Neural progenitor cell (in vitro differentiated cells): ENCODE results near the gene SLC24A4. TPM values are rescaled to one million over a fixed set of nuclear protein-coding genes. Genes with fewer than 3 reads are reported as not detected.

ENCODE experiments used
- DNase-seq: peaks from one replicate; pipeline ENCODE4 v3.0.0-alpha.2; 2016; ENCODE audit warnings: low spot score
- H2AFZ ChIP-seq: fragments of 200-600 bp; sonication (generic); replicated peaks from 2 replicates; pipeline ENCODE4 v1.6.1; 2016; ENCODE audit warnings: antibody characterized with exemption
- H3F3A ChIP-seq: fragments of 200-600 bp; sonication (generic); 2 replicates; pipeline ENCODE4 v1.6.1; 2016; ENCODE audit warnings: antibody characterized with exemption, low read depth
- H3K27ac ChIP-seq: fragments of 200-600 bp; sonication (generic); 2 replicates; pipeline ENCODE4 v1.5.1; 2016; ENCODE audit warnings: mild to moderate bottlenecking
- H3K27me3 ChIP-seq: fragments of 200-600 bp; sonication (generic); 2 replicates; pipeline ENCODE4 v1.6.1; 2016; ENCODE audit warnings: mild to moderate bottlenecking, moderate library complexity
- H3K36me3 ChIP-seq: fragments of 200-600 bp; sonication (generic); 2 replicates; pipeline ENCODE4 v1.5.1; 2016
- H3K4me1 ChIP-seq: fragments of 200-600 bp; sonication (generic); 2 replicates; pipeline ENCODE4 v1.6.1; 2016; ENCODE audit warnings: mixed run types
- H3K4me2 ChIP-seq: fragments of 200-600 bp; sonication (generic); 2 replicates; pipeline ENCODE4 v1.6.1; 2016
- H3K4me3 ChIP-seq: fragments of 200-600 bp; sonication (generic); 2 replicates; pipeline ENCODE4 v1.5.1; 2016
- H3K79me2 ChIP-seq: fragments of 200-600 bp; sonication (generic); 2 replicates; pipeline ENCODE4 v1.6.1; 2016; ENCODE audit warnings: low read depth
- H3K9ac ChIP-seq: fragments of 200-600 bp; sonication (generic); 2 replicates; pipeline ENCODE4 v1.6.1; 2016
- H3K9me3 ChIP-seq: fragments of 200-600 bp; sonication (generic); 2 replicates; pipeline ENCODE4 v1.5.1; 2016; ENCODE audit warnings: low read depth
- H4K20me1 ChIP-seq: fragments of 200-600 bp; sonication (generic); 2 replicates; pipeline ENCODE4 v1.6.1; 2016; ENCODE audit warnings: low read depth
- H3K27ac Mint-ChIP-seq: 3 replicates; pipeline ENCODE4 v1.8.0; 2021; ENCODE audit warnings: mixed read lengths
- H3K27me3 Mint-ChIP-seq: 2 replicates; pipeline ENCODE4 v1.8.0; 2022; ENCODE audit warnings: low read depth, mild to moderate bottlenecking, inconsistent platforms, moderate library complexity, mixed read lengths; ENCODE audit not compliant: insufficient read depth
- H3K36me3 Mint-ChIP-seq: 3 replicates; pipeline ENCODE4 v1.8.0; 2021; ENCODE audit warnings: mixed read lengths
- H3K4me1 Mint-ChIP-seq: 3 replicates; pipeline ENCODE4 v1.8.0; 2021; ENCODE audit warnings: mixed read lengths
- H3K4me3 Mint-ChIP-seq: 3 replicates; pipeline ENCODE4 v1.8.0; 2021; ENCODE audit warnings: mild to moderate bottlenecking, moderate library complexity, mixed read lengths
- H3K9me3 Mint-ChIP-seq: 3 replicates; pipeline ENCODE4 v1.8.0; 2020; ENCODE audit warnings: mixed read lengths
- EZH2 ChIP-seq: fragments of 200-600 bp; sonication (generic); IDR thresholded peaks from 2 replicates; pipeline ENCODE4 v1.6.1; 2017; ENCODE audit warnings: antibody characterized with exemption, mild to moderate bottlenecking, moderate library complexity
- EZH2phosphoT487 ChIP-seq: fragments of 200-600 bp; sonication (generic); IDR thresholded peaks from 2 replicates; pipeline ENCODE4 v1.6.1; 2017; ENCODE audit warnings: antibody characterized with exemption
- total RNA-seq: library from RNA; depleted of rRNA; stranded (reverse); fragments of >200 nt; gene quantifications from 2 replicates; pipeline ENCODE4 v1.2.3, GENCODE V29; 2015; ENCODE audit warnings: low replicate concordance
- TF ChIP-seq, protein P1 (sequence below): fragments of 200-600 bp; sonication (generic); IDR thresholded peaks from 2 replicates; pipeline ENCODE4 v1.5.1; 2017; ENCODE audit warnings: antibody characterized with exemption, mild to moderate bottlenecking

Gene SLC24A4
- total RNA-seq, 1 donor from 2014 or later: 0.73 TPM

- DNase-seq: no peak
- no peaks in the 10 kb centered on the region for H3K36me3 Mint-ChIP-seq
- H3K27ac Mint-ChIP-seq: no peak overlapping the region
- no peaks in the 10 kb centered on the region for H3K9me3 Mint-ChIP-seq
- H3K27me3 Mint-ChIP-seq: peaks cover 6% of the 10 kb centered on the region
- Histone ChIP-seq H3F3A (no peaks in the 10 kb centered on the region), H3K36me3 (no peaks in the 10 kb centered on the region), H4K20me1 (no peaks in the 10 kb centered on the region), H3K4me2 (no peak overlapping the region), H3K9me3 (no peaks in the 10 kb centered on the region), H3K79me2 (no peaks in the 10 kb centered on the region), H3K27me3 (no peaks in the 10 kb centered on the region), H3K4me3 (no peak overlapping the region), H2AFZ (no peak overlapping the region), H3K27ac (no peak overlapping the region), H3K9ac (no peak overlapping the region), H3K4me1 (peaks cover 15% of the 10 kb centered on the region)
- H3K4me1 Mint-ChIP-seq: peaks cover 27% of the 10 kb centered on the region
- TF ChIP-seq, protein P1, sequence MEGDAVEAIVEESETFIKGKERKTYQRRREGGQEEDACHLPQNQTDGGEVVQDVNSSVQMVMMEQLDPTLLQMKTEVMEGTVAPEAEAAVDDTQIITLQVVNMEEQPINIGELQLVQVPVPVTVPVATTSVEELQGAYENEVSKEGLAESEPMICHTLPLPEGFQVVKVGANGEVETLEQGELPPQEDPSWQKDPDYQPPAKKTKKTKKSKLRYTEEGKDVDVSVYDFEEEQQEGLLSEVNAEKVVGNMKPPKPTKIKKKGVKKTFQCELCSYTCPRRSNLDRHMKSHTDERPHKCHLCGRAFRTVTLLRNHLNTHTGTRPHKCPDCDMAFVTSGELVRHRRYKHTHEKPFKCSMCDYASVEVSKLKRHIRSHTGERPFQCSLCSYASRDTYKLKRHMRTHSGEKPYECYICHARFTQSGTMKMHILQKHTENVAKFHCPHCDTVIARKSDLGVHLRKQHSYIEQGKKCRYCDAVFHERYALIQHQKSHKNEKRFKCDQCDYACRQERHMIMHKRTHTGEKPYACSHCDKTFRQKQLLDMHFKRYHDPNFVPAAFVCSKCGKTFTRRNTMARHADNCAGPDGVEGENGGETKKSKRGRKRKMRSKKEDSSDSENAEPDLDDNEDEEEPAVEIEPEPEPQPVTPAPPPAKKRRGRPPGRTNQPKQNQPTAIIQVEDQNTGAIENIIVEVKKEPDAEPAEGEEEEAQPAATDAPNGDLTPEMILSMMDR: no peak
- TF ChIP-seq EZH2 (no peak), EZH2phosphoT487 (no peak)
- H3K4me3 Mint-ChIP-seq: no peak overlapping the region
Observed at GRCh38 chr14:92499234-92499633, 176.3 kb downstream of the SLC24A4 start.

DNA sequence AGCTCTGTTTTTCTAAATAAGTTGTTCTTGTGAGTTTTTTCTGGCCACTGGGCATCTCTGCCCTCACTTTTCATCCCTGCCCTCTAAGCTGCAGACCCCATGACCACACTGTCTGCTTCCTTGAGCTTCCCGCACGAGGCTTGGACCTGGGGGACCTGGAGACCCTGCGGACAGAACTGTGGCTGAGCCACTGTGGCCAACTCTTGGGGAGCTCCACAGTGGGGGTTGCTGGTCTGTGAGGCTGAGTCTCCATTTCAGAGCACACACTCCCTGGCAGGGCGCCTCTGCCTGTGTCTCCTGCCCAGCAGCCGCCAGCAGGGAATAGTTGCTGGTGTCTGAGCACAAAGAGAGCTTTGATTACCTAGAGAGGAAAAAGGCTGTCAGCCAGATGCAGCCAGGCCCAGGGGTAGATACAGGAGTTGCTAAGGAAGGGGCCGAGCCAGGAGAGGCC, 177.6 kb downstream of the SLC24A4 start:
- Mint-ChIP-seq H3K36me3 (no peaks in the 10 kb centered on the region), H3K27me3 (peaks cover 6% of the 10 kb centered on the region), H3K4me3 (no peak overlapping the region), H3K4me1 (peaks cover 21% of the 10 kb centered on the region), H3K9me3 (no peaks in the 10 kb centered on the region), H3K27ac (no peak overlapping the region)
- Histone ChIP-seq H3K9me3 (no peaks in the 10 kb centered on the region), H3K27ac (no peak overlapping the region), H3K4me1 (peaks cover 15% of the 10 kb centered on the region), H4K20me1 (no peaks in the 10 kb centered on the region), H3K4me3 (no peak overlapping the region), H3K9ac (no peak overlapping the region), H3K4me2 (peak overlapping the region; percentile 47), H2AFZ (peak overlapping the region; percentile 82), H3K27me3 (no peaks in the 10 kb centered on the region), H3F3A (no peaks in the 10 kb centered on the region), H3K36me3 (no peaks in the 10 kb centered on the region), H3K79me2 (no peaks in the 10 kb centered on the region)
- TF ChIP-seq, protein P1: no peak
- no peak for TF ChIP-seq EZH2phosphoT487
- TF ChIP-seq EZH2: no peak
- DNase-seq: peak; percentile 41

GRCh38 chr14:92501891-92502351, 179.0 kb downstream of the SLC24A4 start:
- Histone ChIP-seq H3F3A (no peaks in the 10 kb centered on the region), H3K4me2 (no peak overlapping the region), H3K27me3 (no peaks in the 10 kb centered on the region), H2AFZ (no peak overlapping the region), H3K36me3 (no peaks in the 10 kb centered on the region), H3K4me1 (peaks cover 15% of the 10 kb centered on the region), H3K9me3 (no peaks in the 10 kb centered on the region), H3K4me3 (no peak overlapping the region), H3K79me2 (no peaks in the 10 kb centered on the region), H4K20me1 (no peaks in the 10 kb centered on the region), H3K27ac (no peak overlapping the region), H3K9ac (no peak overlapping the region)
- Mint-ChIP-seq H3K27me3 (peaks cover 6% of the 10 kb centered on the region), H3K27ac (no peak overlapping the region), H3K4me3 (no peak overlapping the region), H3K36me3 (no peaks in the 10 kb centered on the region), H3K4me1 (peaks cover 20% of the 10 kb centered on the region), H3K9me3 (no peaks in the 10 kb centered on the region)
- no peak for DNase-seq
- TF ChIP-seq, protein P1: no peak
- TF ChIP-seq EZH2phosphoT487 (no peak), EZH2 (no peak)
